Mesothelial cell of epicardium (in vitro differentiated cells): ENCODE data around the gene NECTIN2. TPM values are rescaled to one million over a fixed set of nuclear protein-coding genes. Genes with fewer than 3 reads are reported as not detected.
A peak's percentile ranks its signal among the peaks of the same experiment; 100 is the strongest.

ENCODE experiments used
- DNase-seq, 2 experiments: peaks; one replicate each; pipeline ENCODE4 v3.0.0; 2021; ENCODE audit warnings: low spot score in 2 of 2; ENCODE audit not compliant: unreplicated experiment in 2 of 2
- H3K27ac Mint-ChIP-seq: 2 replicates; pipeline ENCODE4 v1.8.0; 2021; ENCODE audit warnings: mixed read lengths
- H3K27me3 Mint-ChIP-seq: 2 replicates; pipeline ENCODE4 v1.8.0; 2021; ENCODE audit warnings: low read depth, mixed read lengths
- H3K36me3 Mint-ChIP-seq: 2 replicates; pipeline ENCODE4 v1.8.0; 2021; ENCODE audit warnings: mixed read lengths
- H3K4me1 Mint-ChIP-seq: 2 replicates; pipeline ENCODE4 v1.8.0; 2021; ENCODE audit warnings: mixed read lengths
- H3K4me3 Mint-ChIP-seq: 2 replicates; pipeline ENCODE4 v1.8.0; 2021; ENCODE audit warnings: mild to moderate bottlenecking, moderate library complexity, mixed read lengths
- H3K9me3 Mint-ChIP-seq: 2 replicates; pipeline ENCODE4 v1.8.0; 2021; ENCODE audit warnings: mixed read lengths
- total RNA-seq: library from RNA; stranded (reverse); gene quantifications from 3 replicates; pipeline ENCODE4 v1.2.1, GENCODE V29; 2021
- TF ChIP-seq, protein P1 (sequence below): fragments of 200-600 bp; sonication (generic); IDR thresholded peaks from one replicate; pipeline ENCODE4 v1.5.0; 2021; ENCODE audit warnings: antibody characterized with exemption; ENCODE audit not compliant: unreplicated experiment

The NECTIN2 gene
- total RNA-seq, 1 donor from 2014 or later = 300 TPM

DNA sequence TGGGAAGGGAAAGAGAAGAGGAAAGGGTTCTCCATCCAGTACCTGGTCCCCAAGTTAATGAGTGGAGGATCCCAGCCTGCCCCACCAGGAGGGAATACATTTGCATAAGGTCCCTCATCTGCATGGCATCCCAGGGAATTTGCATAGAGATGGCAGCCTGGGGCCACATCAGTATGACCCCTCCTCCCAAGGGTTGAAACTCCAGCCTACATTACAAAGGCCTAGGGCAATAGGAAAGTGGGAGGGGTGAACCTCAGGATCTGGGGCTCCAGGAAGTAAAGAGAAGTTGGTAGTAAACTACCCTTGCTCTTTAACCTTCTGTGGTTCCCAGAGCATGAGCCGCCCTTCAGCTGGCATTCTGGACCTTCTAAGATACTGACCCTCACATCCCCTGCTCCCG is 6.8 kb upstream of the NECTIN2 start:
- Mint-ChIP-seq H3K27ac (no peak overlapping the region), H3K27me3 (peaks cover 11% of the 10 kb centered on the region), H3K4me1 (no peaks in the 10 kb centered on the region), H3K9me3 (no peaks in the 10 kb centered on the region), H3K36me3 (no peaks in the 10 kb centered on the region), H3K4me3 (no peak overlapping the region)
- no peak for DNase-seq
- TF ChIP-seq, protein P1, sequence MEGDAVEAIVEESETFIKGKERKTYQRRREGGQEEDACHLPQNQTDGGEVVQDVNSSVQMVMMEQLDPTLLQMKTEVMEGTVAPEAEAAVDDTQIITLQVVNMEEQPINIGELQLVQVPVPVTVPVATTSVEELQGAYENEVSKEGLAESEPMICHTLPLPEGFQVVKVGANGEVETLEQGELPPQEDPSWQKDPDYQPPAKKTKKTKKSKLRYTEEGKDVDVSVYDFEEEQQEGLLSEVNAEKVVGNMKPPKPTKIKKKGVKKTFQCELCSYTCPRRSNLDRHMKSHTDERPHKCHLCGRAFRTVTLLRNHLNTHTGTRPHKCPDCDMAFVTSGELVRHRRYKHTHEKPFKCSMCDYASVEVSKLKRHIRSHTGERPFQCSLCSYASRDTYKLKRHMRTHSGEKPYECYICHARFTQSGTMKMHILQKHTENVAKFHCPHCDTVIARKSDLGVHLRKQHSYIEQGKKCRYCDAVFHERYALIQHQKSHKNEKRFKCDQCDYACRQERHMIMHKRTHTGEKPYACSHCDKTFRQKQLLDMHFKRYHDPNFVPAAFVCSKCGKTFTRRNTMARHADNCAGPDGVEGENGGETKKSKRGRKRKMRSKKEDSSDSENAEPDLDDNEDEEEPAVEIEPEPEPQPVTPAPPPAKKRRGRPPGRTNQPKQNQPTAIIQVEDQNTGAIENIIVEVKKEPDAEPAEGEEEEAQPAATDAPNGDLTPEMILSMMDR = no peak

DNA sequence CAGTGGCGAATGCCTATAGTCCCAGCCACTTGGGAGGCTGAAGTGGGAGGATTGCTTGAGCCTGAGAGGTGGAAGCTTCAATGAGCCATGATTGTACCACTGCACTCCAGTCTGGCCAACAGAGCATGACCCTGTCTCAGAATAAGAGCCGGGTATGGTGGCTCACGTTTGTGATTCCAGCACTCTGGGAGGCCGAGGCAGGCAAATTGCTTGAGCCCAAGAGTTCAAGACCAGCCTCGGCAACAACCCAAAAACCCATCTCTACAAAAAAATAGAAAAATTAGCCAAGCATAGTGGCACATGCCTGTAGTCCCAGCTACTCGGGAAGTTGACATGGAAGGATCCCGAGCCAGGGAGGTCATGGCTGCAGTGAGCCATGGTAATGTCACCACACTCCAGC is 5.3 kb upstream of the NECTIN2 start:
- no peaks in the 10 kb centered on the region for H3K9me3 Mint-ChIP-seq
- no peak overlapping the region for H3K27ac Mint-ChIP-seq
- peaks cover 4% of the 10 kb centered on the region for H3K4me1 Mint-ChIP-seq
- DNase-seq = no peak
- TF ChIP-seq, protein P1 = no peak
- H3K4me3 Mint-ChIP-seq = no peak overlapping the region
- H3K36me3 Mint-ChIP-seq = no peaks in the 10 kb centered on the region
- H3K27me3 Mint-ChIP-seq = peaks cover 2% of the 10 kb centered on the region

DNA sequence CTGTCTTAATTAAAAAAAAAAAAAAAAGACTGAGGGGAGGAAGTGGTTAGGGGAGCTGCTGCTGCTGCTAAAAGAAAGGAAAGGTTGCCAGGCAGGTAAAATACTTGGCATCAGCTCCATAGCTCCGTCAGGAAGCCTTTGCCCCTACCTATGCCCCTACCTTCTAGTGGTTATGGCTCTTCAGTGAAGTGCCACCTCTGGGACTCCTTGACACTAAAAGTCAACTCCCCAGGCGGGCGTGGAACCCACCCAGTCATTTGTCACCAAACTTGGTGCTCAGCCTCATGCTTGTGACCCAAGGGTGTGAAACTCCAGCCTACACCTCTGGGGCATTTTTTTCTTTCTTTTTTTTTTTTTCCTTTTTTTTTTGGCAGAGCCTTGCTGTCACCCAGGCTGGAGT is 4.9 kb upstream of the NECTIN2 start:
- Mint-ChIP-seq H3K27ac (no peak overlapping the region), H3K36me3 (no peaks in the 10 kb centered on the region), H3K4me3 (no peak overlapping the region), H3K4me1 (peaks cover 4% of the 10 kb centered on the region), H3K9me3 (no peaks in the 10 kb centered on the region), H3K27me3 (no peaks in the 10 kb centered on the region)
- DNase-seq = no peak
- TF ChIP-seq, protein P1 = no peak

DNA sequence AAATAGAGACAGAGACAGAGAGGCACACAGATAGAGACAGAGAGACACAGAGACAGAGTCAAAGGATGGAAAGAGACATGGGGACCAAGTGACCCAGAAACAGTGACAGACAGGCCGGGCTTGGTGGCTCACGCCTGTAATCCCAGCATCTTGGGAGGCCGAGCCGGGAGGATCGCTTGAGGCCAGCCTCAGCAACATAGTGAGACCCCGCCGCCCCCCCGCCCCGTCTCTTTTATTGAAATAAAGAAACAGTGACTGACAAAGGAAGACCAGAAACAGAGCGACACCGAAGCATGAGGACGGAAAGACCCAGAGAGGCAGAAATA is 848 bp upstream of the NECTIN2 start:
- no peaks in the 10 kb centered on the region for H3K36me3 Mint-ChIP-seq
- DNase-seq = no peak
- TF ChIP-seq, protein P1 = no peak
- peaks cover 22% of the 10 kb centered on the region for H3K4me1 Mint-ChIP-seq
- peak overlapping the region; percentile 96 for H3K27ac Mint-ChIP-seq
- no peaks in the 10 kb centered on the region for H3K27me3 Mint-ChIP-seq
- no peaks in the 10 kb centered on the region for H3K9me3 Mint-ChIP-seq
- peak overlapping the region; percentile 99 for H3K4me3 Mint-ChIP-seq

DNA sequence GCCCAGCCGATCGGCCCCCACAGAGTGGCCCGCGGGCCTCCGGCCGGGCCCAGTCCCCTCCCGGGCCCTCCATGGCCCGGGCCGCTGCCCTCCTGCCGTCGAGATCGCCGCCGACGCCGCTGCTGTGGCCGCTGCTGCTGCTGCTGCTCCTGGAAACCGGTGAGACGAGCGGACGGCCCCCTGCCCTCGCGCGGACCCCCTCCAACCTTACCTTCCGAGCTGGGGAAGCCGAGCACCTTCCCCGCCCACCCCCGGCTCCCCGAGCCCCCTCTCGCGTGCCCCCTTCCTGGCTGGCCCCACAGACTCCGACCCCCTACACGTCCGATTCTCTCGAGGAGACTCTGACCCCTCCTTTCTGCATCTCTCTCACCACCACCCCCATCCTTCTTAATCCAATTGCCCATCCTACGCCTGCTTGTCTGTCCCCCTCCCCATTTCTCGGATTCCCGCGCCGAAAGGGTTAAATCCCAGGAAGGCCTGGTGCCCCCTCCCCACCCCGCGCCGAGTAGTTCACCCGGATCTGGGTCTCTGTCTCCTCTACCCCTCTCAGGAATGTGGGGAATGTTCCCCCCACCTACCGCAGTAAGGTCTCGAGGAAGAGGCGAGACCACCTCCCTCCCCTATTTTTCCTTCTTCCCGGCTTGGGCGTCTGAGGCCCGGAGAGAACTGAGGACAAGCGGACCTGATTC is 502 bp downstream of the NECTIN2 start:
- Mint-ChIP-seq H3K9me3 (no peaks in the 10 kb centered on the region), H3K27me3 (no peaks in the 10 kb centered on the region), H3K36me3 (no peaks in the 10 kb centered on the region), H3K4me3 (peak overlapping the region; percentile 99), H3K27ac (peak overlapping the region; percentile 100), H3K4me1 (peaks cover 34% of the 10 kb centered on the region)
- TF ChIP-seq, protein P1 = no peak
- peak; percentile 74 to 78 for DNase-seq
